Loucy (cell line): ENCODE data around the gene SNX21.
"Not testable (repeated sequence)": the region's sequence is repeated elsewhere in the genome, so short reads cannot be mapped to it uniquely, and the experiment has no call there.

Experiments
- H2AFZ ChIP-seq: fragments of 200-600 bp; sonication (generic); 2 replicates; pipeline ENCODE4 v1.6.0; 2016; ENCODE audit warnings: antibody characterized with exemption, mild to moderate bottlenecking, low read length, moderate library complexity
- H3F3A ChIP-seq: fragments of 200-600 bp; 2 replicates; pipeline ENCODE4 v1.6.0; 2016; ENCODE audit warnings: antibody characterized with exemption, low read depth, mild to moderate bottlenecking
- H3K27me3 ChIP-seq: fragments of 200-600 bp; sonication (generic); 2 replicates; pipeline ENCODE4 v1.6.1; 2014; ENCODE audit warnings: low read length, mild to moderate bottlenecking; ENCODE audit not compliant: insufficient read depth, poor library complexity, severe bottlenecking
- H3K36me3 ChIP-seq: fragments of 200-600 bp; sonication (generic); 2 replicates; pipeline ENCODE4 v1.6.1; 2016; ENCODE audit warnings: low read length; ENCODE audit not compliant: insufficient read depth
- H3K4me1 ChIP-seq: fragments of 200-600 bp; sonication (generic); 2 replicates; pipeline ENCODE4 v1.5.1; 2014; ENCODE audit warnings: low read length, mild to moderate bottlenecking; ENCODE audit not compliant: insufficient read depth, poor library complexity, severe bottlenecking
- H3K4me2 ChIP-seq: fragments of 200-600 bp; sonication (generic); 2 replicates; pipeline ENCODE4 v1.6.0; 2014; ENCODE audit warnings: antibody characterized with exemption, low read length, low read depth, mild to moderate bottlenecking; ENCODE audit not compliant: poor library complexity, severe bottlenecking
- H3K4me3 ChIP-seq: fragments of 200-600 bp; sonication (generic); 2 replicates; pipeline ENCODE4 v1.5.1; 2014; ENCODE audit warnings: low read length, mild to moderate bottlenecking, mixed read lengths; ENCODE audit not compliant: poor library complexity, severe bottlenecking
- H3K79me2 ChIP-seq: fragments of 200-600 bp; sonication (generic); 2 replicates; pipeline ENCODE4 v1.6.1; 2014; ENCODE audit warnings: low read length; ENCODE audit not compliant: insufficient read depth
- H3K9ac ChIP-seq: fragments of 200-600 bp; sonication (generic); 2 replicates; pipeline ENCODE4 v1.6.0; 2014; ENCODE audit warnings: mild to moderate bottlenecking, low read depth, low read length, moderate library complexity; ENCODE audit not compliant: poor library complexity, severe bottlenecking
- H3K9me2 ChIP-seq: fragments of 200-600 bp; sonication (generic); replicated peaks from 2 replicates; pipeline ENCODE4 v1.6.1; 2016; ENCODE audit warnings: low read depth, low read length, mixed read lengths
- H3K9me3 ChIP-seq: fragments of 200-600 bp; sonication (generic); 2 replicates; pipeline ENCODE4 v1.6.1; 2014; ENCODE audit warnings: mild to moderate bottlenecking, antibody characterized with exemption, low read length, low read depth; ENCODE audit not compliant: insufficient read depth
- H4K20me1 ChIP-seq: fragments of 200-600 bp; sonication (generic); 2 replicates; pipeline ENCODE4 v1.6.0; 2014; ENCODE audit warnings: antibody characterized with exemption, low read length, mild to moderate bottlenecking; ENCODE audit not compliant: insufficient read depth, poor library complexity, severe bottlenecking
- CTCF ChIP-seq: fragments of 200-600 bp; sonication (generic); conservative IDR thresholded peaks from 2 replicates; pipeline ENCODE4 v1.5.1; 2014; ENCODE audit warnings: mild to moderate bottlenecking, antibody characterized with exemption, low read length
- EZH2phosphoT487 ChIP-seq: fragments of 200-600 bp; IDR thresholded peaks from 2 replicates; pipeline ENCODE4 v1.6.1; 2018; ENCODE audit warnings: antibody characterized with exemption, mild to moderate bottlenecking, moderate library complexity, borderline replicate concordance

Gene SNX21

GRCh38 chr20:45796337-45797065, 37.1 kb upstream of the SNX21 start:
- Histone ChIP-seq H2AFZ (no peak overlapping the region), H3K4me1 (peaks cover 10% of the 10 kb centered on the region), H3K27me3 (no peaks in the 10 kb centered on the region), H3K4me2 (no peak overlapping the region), H3K9ac (no peak overlapping the region), H3K79me2 (peaks cover 17% of the 10 kb centered on the region), H3K9me3 (no peaks in the 10 kb centered on the region), H3K4me3 (no peak overlapping the region), H3F3A (no peaks in the 10 kb centered on the region), H3K9me2 (no peaks in the 10 kb centered on the region), H3K36me3 (peaks cover 12% of the 10 kb centered on the region; the same call in 1 of the 2 replicates), H4K20me1 (peaks cover 2% of the 10 kb centered on the region)
- TF ChIP-seq EZH2phosphoT487: no peak
- TF ChIP-seq CTCF: no peak

GRCh38 chr20:45797510-45797909, 36.1 kb upstream of the SNX21 start:
- not testable (repeated sequence) for H3K4me3 ChIP-seq, H3K9ac ChIP-seq, H3F3A ChIP-seq, H3K9me2 ChIP-seq, H3K4me1 ChIP-seq, H3K27me3 ChIP-seq, H3K4me2 ChIP-seq, H4K20me1 ChIP-seq, H3K9me3 ChIP-seq, H2AFZ ChIP-seq
- Histone ChIP-seq H3K36me3 (peaks cover 22% of the 10 kb centered on the region; the same call in 1 of the 2 replicates), H3K79me2 (peaks cover 10% of the 10 kb centered on the region)

- not testable (repeated sequence) for H2AFZ ChIP-seq, H3K9me2 ChIP-seq, H3K9ac ChIP-seq, H3K9me3 ChIP-seq, H3K4me2 ChIP-seq, H3F3A ChIP-seq, H3K27me3 ChIP-seq, H3K79me2 ChIP-seq, H3K4me1 ChIP-seq, H3K4me3 ChIP-seq, H4K20me1 ChIP-seq
- H3K36me3 ChIP-seq: peaks cover 26% of the 10 kb centered on the region; the same call in 1 of the 2 replicates
Measured at GRCh38 chr20:45797955-45798354, 35.6 kb upstream of the SNX21 start.

GRCh38 chr20:45798935-45799642, 34.5 kb upstream of the SNX21 start:
- H2AFZ ChIP-seq: 0 out of 2 replicates have a peak overlapping the region, but pooled peaks have one; percentile 40
- no peak overlapping the region for H3K9ac ChIP-seq
- H3K4me2 ChIP-seq: peak overlapping the region; percentile 38
- H4K20me1 ChIP-seq: peaks cover 2% of the 10 kb centered on the region
- no peaks in the 10 kb centered on the region for H3K9me3 ChIP-seq
- no peaks in the 10 kb centered on the region for H3K27me3 ChIP-seq
- H3F3A ChIP-seq: no peaks in the 10 kb centered on the region
- H3K36me3 ChIP-seq: peaks cover 37% of the 10 kb centered on the region; the same call in 1 of the 2 replicates
- H3K79me2 ChIP-seq: peaks cover 4% of the 10 kb centered on the region; the same call in 1 of the 2 replicates
- no peak overlapping the region for H3K4me3 ChIP-seq
- H3K9me2 ChIP-seq: no peaks in the 10 kb centered on the region
- H3K4me1 ChIP-seq: peaks cover 2% of the 10 kb centered on the region
- TF ChIP-seq EZH2phosphoT487 (no peak), CTCF (peak; percentile 78)
